GM19025 (cell line): ENCODE data around the gene TRIM69.
"Not testable (repeated sequence)": the region's sequence is repeated elsewhere in the genome, so short reads cannot be mapped to it uniquely, and the experiment has no call there.

Source experiments
- ATAC-seq: cut with Tn5 transposase; IDR thresholded peaks from one replicate; pipeline ENCODE4 v1.9.1; 2021; ENCODE audit warnings: mild to moderate bottlenecking, low read depth, moderate library complexity; ENCODE audit not compliant: unreplicated experiment

TRIM69 gene

GRCh38 chr15:44736181-44736765 is at the start of gene TRIM69:
Gene TRIM69, plus strand, starts transcription at chr15:44736528. Its CDS starts 177 bp downstream, at chr15:44736705.
- ATAC-seq = peak; percentile 49

- not testable (repeated sequence) for ATAC-seq
Measured at GRCh38 chr15:44689318-44689717, 47.0 kb upstream of the TRIM69 start.

DNA sequence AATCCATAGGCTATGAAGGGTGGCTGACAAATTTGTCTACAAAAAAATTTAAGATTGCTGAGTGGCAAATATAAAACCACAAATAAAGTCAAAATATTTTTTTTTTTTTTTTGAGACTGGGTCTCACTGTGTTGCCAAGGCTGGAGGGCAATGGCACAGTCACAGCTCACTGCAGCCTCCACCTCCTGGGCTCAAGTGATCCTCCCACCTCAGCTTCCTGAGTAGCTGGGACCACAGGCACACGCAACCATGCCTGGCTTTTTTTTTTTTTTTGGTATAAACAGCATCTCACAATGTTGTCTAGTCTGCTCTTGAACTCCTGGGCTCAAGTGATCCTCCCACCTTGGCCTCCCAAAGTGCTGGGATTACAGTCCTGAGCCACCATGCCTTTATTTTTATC is 46.1 kb upstream of the TRIM69 start:
- ATAC-seq = not testable (repeated sequence)

DNA sequence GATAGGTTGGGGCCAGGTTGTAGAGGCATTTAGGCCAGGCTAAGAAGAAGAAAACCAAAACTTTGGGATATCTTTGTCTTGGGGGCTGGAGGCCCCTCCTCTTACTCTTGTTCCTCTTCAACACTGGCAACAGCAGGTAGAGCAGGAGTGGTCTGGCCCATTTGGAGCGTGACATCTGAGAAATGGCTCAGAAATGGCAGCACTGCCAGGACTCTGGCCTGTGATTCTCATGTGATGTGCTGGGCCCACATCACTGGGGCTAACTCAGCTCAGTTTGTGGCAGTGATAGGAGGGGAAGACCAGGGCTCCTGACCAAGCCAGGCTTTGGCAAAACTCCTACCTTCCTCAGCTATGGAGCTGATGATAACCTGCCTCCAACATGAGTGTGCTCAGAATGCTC is 43.7 kb upstream of the TRIM69 start:
- ATAC-seq = no peak

GRCh38 chr15:44694416-44694815 is 41.9 kb upstream of the TRIM69 start:
- no peak for ATAC-seq

GRCh38 chr15:44695294-44695693 is 41.0 kb upstream of the TRIM69 start:
- no peak for ATAC-seq

GRCh38 chr15:44697014-44697413 is 39.3 kb upstream of the TRIM69 start:
- ATAC-seq = no peak

DNA sequence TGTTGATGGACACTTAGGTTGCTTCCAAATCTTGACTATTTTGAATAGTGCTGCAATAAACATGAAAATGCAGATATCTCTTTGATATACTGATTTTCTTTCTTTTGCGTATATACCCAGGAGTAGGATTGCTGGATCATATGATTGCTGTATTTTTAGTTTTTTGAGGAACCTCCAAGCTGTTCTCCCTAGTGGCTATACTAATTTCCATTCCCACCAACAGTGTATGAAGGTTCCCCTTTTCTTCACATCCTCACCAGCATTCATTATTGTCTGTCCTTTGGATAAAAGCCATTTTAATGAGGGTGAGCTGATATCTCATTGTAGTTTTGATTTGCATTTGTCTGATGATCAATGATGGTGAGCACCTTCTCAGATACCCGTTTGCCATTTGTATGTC is 37.7 kb upstream of the TRIM69 start:
- ATAC-seq = no peak

DNA sequence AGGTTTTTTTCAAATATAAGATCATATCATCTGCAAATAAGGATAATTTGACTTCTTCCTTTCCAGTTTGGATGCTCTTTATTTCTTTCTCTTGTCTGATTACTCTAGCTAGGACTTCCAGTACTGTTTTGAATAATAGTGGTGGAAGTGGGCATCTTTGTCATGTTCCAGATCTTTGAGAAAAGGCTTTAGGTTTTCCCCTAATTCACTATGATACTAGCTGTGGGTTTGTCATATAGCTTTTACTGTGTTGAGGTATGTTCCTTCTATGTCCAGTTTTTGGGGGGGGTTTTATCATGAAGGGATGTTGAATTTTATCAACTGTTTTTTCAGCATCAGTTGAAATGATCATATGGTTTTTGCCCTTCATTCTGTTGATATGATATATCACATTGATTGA is 35.7 kb upstream of the TRIM69 start:
- not testable (repeated sequence) for ATAC-seq

DNA sequence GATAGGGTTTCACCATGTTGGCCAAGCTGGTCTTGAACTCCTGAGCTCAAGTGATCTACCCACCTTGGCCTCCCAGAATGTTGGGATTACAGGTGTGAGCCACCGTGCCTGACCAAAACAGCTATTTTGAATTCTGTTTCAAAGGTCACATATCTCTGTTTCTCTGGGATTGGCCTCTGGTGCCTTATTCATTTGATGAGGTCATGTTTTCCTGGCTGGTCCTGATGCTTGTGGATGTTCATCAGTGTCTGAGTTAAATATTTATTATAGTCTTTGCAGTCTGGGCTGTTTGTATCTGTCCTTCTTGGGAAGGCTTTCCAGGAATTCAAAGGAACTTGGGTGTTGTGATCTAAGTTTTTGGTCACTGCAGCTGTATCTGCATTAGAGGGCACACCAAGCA is 30.3 kb upstream of the TRIM69 start:
- ATAC-seq = no peak

GRCh38 chr15:44706401-44706800 is 29.9 kb upstream of the TRIM69 start:
- no peak for ATAC-seq

DNA sequence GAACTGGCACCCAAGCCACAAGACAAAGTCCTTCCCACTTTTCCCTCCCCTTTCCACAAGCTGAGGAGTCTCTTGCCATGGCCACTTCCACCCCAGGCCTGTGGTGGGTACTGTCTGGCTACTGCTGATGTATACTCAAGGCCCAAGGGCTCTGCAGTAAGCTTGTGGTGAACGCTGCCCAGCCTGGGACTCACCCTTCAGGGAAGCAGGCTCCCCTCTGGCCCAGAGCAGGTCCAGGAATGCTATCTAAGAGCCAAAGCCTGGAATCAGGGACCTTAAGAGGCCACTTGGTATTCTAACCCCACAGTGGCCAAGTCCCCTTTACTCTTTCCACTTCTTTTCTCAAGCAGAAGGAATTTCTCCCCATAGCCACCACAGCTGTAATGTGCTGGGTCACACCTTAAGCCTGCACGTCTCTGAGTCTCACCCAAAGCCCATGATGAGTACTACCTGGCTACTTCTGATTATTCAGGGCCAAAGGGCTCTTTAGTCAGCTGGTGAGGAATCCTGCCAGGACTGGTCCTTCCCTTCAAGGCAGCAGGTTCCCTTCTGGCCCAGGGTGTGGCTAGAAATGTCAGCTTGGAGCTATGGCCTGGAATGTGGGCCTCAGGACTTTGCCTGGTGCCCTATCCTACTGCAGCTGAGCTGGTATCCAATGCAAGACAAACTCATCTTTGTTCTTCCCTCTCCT is 29.2 kb upstream of the TRIM69 start:
- ATAC-seq = no peak

- ATAC-seq = no peak
Measured at GRCh38 chr15:44710236-44711095, 25.9 kb upstream of the TRIM69 start.

GRCh38 chr15:44711096-44711742 is 25.1 kb upstream of the TRIM69 start, which contains the start of the genes B2M and PATL2:
Gene B2M, plus strand, starts transcription at chr15:44711517. Its CDS starts 30 bp downstream, at chr15:44711547.
Gene PATL2, minus strand, starts transcription at chr15:44711323. Its CDS starts 34,833 bp downstream, at chr15:44676490.
- ATAC-seq = peak; percentile 84

DNA sequence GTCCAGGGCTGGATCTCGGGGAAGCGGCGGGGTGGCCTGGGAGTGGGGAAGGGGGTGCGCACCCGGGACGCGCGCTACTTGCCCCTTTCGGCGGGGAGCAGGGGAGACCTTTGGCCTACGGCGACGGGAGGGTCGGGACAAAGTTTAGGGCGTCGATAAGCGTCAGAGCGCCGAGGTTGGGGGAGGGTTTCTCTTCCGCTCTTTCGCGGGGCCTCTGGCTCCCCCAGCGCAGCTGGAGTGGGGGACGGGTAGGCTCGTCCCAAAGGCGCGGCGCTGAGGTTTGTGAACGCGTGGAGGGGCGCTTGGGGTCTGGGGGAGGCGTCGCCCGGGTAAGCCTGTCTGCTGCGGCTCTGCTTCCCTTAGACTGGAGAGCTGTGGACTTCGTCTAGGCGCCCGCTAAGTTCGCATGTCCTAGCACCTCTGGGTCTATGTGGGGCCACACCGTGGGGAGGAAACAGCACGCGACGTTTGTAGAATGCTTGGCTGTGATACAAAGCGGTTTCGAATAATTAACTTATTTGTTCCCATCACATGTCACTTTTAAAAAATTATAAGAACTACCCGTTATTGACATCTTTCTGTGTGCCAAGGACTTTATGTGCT is 24.5 kb upstream of the TRIM69 start:
- peak; percentile 6 for ATAC-seq

- no peak for ATAC-seq
Measured at GRCh38 chr15:44712346-44713005, 23.9 kb upstream of the TRIM69 start.

DNA sequence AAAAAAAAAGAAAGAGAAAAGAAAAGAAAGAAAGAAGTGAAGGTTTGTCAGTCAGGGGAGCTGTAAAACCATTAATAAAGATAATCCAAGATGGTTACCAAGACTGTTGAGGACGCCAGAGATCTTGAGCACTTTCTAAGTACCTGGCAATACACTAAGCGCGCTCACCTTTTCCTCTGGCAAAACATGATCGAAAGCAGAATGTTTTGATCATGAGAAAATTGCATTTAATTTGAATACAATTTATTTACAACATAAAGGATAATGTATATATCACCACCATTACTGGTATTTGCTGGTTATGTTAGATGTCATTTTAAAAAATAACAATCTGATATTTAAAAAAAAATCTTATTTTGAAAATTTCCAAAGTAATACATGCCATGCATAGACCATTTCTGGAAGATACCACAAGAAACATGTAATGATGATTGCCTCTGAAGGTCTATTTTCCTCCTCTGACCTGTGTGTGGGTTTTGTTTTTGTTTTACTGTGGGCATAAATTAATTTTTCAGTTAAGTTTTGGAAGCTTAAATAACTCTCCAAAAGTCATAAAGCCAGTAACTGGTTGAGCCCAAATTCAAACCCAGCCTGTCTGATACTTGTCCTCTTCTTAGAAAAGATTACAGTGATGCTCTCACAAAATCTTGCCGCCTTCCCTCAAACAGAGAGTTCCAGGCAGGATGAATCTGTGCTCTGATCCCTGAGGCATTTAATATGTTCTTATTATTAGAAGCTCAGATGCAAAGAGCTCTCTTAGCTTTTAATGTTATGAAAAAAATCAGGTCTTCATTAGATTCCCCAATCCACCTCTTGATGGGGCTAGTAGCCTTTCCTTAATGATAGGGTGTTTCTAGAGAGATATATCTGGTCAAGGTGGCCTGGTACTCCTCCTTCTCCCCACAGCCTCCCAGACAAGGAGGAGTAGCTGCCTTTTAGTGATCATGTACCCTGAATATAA is 23.0 kb upstream of the TRIM69 start:
- ATAC-seq = no peak

DNA sequence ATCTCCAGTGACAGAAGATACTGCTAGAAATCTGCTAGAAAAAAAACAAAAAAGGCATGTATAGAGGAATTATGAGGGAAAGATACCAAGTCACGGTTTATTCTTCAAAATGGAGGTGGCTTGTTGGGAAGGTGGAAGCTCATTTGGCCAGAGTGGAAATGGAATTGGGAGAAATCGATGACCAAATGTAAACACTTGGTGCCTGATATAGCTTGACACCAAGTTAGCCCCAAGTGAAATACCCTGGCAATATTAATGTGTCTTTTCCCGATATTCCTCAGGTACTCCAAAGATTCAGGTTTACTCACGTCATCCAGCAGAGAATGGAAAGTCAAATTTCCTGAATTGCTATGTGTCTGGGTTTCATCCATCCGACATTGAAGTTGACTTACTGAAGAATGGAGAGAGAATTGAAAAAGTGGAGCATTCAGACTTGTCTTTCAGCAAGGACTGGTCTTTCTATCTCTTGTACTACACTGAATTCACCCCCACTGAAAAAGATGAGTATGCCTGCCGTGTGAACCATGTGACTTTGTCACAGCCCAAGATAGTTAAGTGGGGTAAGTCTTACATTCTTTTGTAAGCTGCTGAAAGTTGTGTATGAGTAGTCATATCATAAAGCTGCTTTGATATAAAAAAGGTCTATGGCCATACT is 21.1 kb upstream of the TRIM69 start:
- ATAC-seq = no peak
